BE2C (cell line): ENCODE data around the gene APAF1.

Experiments
- DNase-seq: peaks from one replicate; pipeline ENCODE4 v3.0.0-alpha.2; 2020
- H3K27me3 ChIP-seq: fragments of 250-450 bp; sonication (Bioruptor Pico); 2 replicates; pipeline ENCODE4 v1.5.1; 2020; ENCODE audit warnings: mild to moderate bottlenecking
- H3K36me3 ChIP-seq: fragments of 250-450 bp; sonication (Bioruptor Pico); 2 replicates; pipeline ENCODE4 v1.5.1; 2020; ENCODE audit warnings: mild to moderate bottlenecking
- H3K4me1 ChIP-seq: fragments of 250-450 bp; sonication (Bioruptor Pico); 2 replicates; pipeline ENCODE4 v1.5.1; 2020
- H3K4me3 ChIP-seq: 2 replicates; pipeline ENCODE4 v1.5.1; 2011; ENCODE audit warnings: low read depth, low read length
- H3K9me3 ChIP-seq: fragments of 250-450 bp; sonication (Bioruptor Pico); 2 replicates; pipeline ENCODE4 v1.5.1; 2020
- CTCF ChIP-seq: IDR thresholded peaks from 2 replicates; pipeline ENCODE4 v1.5.1; 2012; ENCODE audit warnings: mild to moderate bottlenecking, low read depth, low read length

The APAF1 gene

DNA sequence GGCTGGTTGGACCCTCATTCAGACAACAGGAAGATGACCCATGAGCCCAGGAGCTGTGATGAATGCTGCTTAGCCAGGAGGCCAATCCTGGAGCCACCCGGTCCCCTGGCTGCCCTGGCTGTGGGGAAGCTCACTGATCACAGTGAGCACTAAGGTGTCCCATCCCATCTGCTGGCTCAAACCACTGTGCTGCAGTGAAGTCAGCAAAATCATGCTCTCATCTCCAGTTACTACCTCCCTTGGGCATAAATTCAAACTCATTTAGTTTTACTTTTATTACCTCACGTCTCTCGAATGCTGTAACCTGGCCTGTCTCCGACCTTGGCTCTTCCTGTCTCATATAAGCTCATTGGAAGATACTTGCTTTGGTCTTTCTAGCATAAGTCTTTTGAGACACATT is 112.4 kb downstream of the APAF1 start:
- TF ChIP-seq CTCF: no peak
- Histone ChIP-seq H3K9me3 (no peaks in the 10 kb centered on the region), H3K27me3 (peaks cover 4% of the 10 kb centered on the region; the same call in 1 of the 2 replicates), H3K36me3 (no peaks in the 10 kb centered on the region), H3K4me3 (no peak overlapping the region), H3K4me1 (no peaks in the 10 kb centered on the region)
- DNase-seq: no peak

DNA sequence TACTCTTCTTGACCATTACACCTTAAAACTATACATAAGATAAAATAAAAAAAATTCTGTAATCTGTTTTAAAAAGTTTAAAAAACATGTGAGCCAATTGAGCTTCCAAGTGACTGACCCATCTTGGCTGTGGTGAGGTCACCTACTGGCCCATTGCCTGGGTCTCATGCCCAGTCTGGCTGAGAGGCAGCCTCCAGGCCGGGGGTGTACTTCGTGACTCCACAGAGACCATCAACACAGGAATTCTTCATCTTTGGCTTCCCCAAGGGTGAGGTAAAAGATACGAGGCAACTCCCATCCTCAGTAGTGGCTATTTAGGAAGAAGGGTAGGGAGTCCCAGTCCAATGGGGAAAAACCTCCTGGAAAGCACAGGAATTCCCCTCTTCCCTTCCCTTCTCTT is 113.2 kb downstream of the APAF1 start:
- Histone ChIP-seq H3K4me1 (no peaks in the 10 kb centered on the region), H3K4me3 (no peak overlapping the region)

GRCh38 chr12:98763656-98764055 is 118.6 kb downstream of the APAF1 start:
- H3K4me1 ChIP-seq: no peaks in the 10 kb centered on the region
- H3K9me3 ChIP-seq: no peaks in the 10 kb centered on the region
- no peak for TF ChIP-seq CTCF
- H3K4me3 ChIP-seq: no peak overlapping the region
- no peak for DNase-seq
- no peaks in the 10 kb centered on the region for H3K36me3 ChIP-seq
- H3K27me3 ChIP-seq: peaks cover 20% of the 10 kb centered on the region

More for the DNA sequence above, 113.2 kb downstream of the APAF1 start:
- H3K9me3 ChIP-seq: no peaks in the 10 kb centered on the region
- no peaks in the 10 kb centered on the region for H3K36me3 ChIP-seq
- no peak for DNase-seq
- peaks cover 13% of the 10 kb centered on the region for H3K27me3 ChIP-seq
- TF ChIP-seq CTCF: no peak

DNA sequence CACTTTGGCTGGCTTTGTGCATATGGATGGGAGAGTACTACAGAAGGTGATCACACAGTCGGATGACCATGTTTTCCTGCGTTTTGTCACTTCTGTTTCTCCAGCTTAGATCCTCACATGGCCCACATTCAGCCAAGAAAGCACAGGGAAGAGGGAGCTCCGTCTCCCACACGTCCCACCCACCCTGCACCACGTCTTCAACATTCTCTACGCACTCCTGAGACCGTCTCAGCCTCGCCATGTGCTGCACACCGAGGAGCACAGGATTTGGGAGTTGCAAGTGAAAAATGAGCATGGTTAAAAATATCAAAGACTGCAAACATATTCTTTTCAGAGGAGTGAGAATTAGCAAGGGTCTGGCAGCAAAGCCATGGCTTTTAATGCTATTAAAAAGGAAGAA is 122.2 kb downstream of the APAF1 start:
- H3K27me3 ChIP-seq: peaks cover 20% of the 10 kb centered on the region
- no peaks in the 10 kb centered on the region for H3K36me3 ChIP-seq
- DNase-seq: no peak
- no peak for TF ChIP-seq CTCF
- H3K9me3 ChIP-seq: no peaks in the 10 kb centered on the region
- no peaks in the 10 kb centered on the region for H3K4me1 ChIP-seq
- no peak overlapping the region for H3K4me3 ChIP-seq

- no peak for DNase-seq
- H3K27me3 ChIP-seq: peaks cover 6% of the 10 kb centered on the region
- no peak for TF ChIP-seq CTCF
- no peaks in the 10 kb centered on the region for H3K4me1 ChIP-seq
- no peak overlapping the region for H3K4me3 ChIP-seq
- H3K9me3 ChIP-seq: no peaks in the 10 kb centered on the region
- no peaks in the 10 kb centered on the region for H3K36me3 ChIP-seq
Observed at GRCh38 chr12:98769068-98769467, 124.0 kb downstream of the APAF1 start.

DNA sequence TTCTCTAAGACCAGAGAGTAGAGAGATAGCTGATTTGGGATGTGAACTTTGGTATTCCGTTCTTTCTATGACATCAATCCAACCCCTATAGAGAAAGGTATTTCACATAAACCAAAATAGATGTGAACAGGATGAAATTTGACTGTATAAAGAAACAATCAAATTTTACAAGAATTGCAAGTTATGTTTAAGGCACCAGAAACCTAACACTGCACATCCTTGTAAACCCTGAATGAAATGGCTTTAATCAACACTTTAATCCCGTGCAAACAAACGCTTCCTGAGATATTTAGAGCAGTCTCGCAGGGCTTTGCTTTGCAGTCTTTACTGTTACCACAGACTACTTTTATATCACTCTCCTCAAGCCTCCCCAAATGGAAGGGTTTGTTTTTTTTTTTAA is 125.1 kb downstream of the APAF1 start:
- TF ChIP-seq CTCF: no peak
- 0 out of 2 replicates have a peak, but pooled peaks cover 3% of the 10 kb centered on the region for H3K27me3 ChIP-seq
- H3K4me1 ChIP-seq: no peaks in the 10 kb centered on the region
- no peak for DNase-seq
- no peaks in the 10 kb centered on the region for H3K9me3 ChIP-seq
- H3K4me3 ChIP-seq: no peak overlapping the region
- no peaks in the 10 kb centered on the region for H3K36me3 ChIP-seq
